LNCaP clone FGC (cell line): ENCODE results near the gene FAM32A.

ENCODE experiments used
- DNase-seq: peaks from one replicate; pipeline ENCODE4 v3.0.0-alpha.2; 2011; ENCODE audit warnings: low read depth
- H3K4me3 ChIP-seq: 2 replicates; pipeline ENCODE4 v1.5.1; 2011; ENCODE audit warnings: mild to moderate bottlenecking, low read depth, low read length, control low read depth
- CTCF ChIP-seq: IDR thresholded peaks from 2 replicates; pipeline ENCODE4 v1.5.1; 2012; ENCODE audit warnings: mild to moderate bottlenecking; ENCODE audit not compliant: control insufficient read depth, insufficient read depth; ENCODE audit errors: extremely low read depth

FAM32A gene

GRCh38 chr19:16155128-16155527, 30.1 kb upstream of the FAM32A start:
- DNase-seq: no peak
- no peak for TF ChIP-seq CTCF
- no peak overlapping the region for H3K4me3 ChIP-seq

GRCh38 chr19:16156904-16157303, 28.3 kb upstream of the FAM32A start:
- DNase-seq: no peak
- H3K4me3 ChIP-seq: no peak overlapping the region
- TF ChIP-seq CTCF: no peak

GRCh38 chr19:16157601-16158000, 27.6 kb upstream of the FAM32A start:
- no peak for TF ChIP-seq CTCF
- no peak for DNase-seq
- H3K4me3 ChIP-seq: no peak overlapping the region

GRCh38 chr19:16159655-16160054, 25.6 kb upstream of the FAM32A start:
- no peak for TF ChIP-seq CTCF
- no peak for DNase-seq
- H3K4me3 ChIP-seq: no peak overlapping the region

GRCh38 chr19:16160445-16160942, 24.7 kb upstream of the FAM32A start:
- no peak for TF ChIP-seq CTCF
- H3K4me3 ChIP-seq: no peak overlapping the region
- no peak for DNase-seq

GRCh38 chr19:16160943-16161560, 24.2 kb upstream of the FAM32A start:
- no peak for DNase-seq
- H3K4me3 ChIP-seq: no peak overlapping the region
- no peak for TF ChIP-seq CTCF

GRCh38 chr19:16161840-16162239, 23.4 kb upstream of the FAM32A start:
- no peak for TF ChIP-seq CTCF
- H3K4me3 ChIP-seq: no peak overlapping the region
- DNase-seq: no peak
